IPS-20b (cell line): ENCODE results near the gene PTPRN2.
"Not testable (repeated sequence)": the region's sequence is repeated elsewhere in the genome, so short reads cannot be mapped to it uniquely, and the experiment has no call there.

ENCODE experiments used
- H3K27ac ChIP-seq: one replicate; pipeline ENCODE4 v1.5.1; 2013; ENCODE audit warnings: low read length
- H3K27me3 ChIP-seq: 2 replicates; pipeline ENCODE4 v1.6.1; 2013; ENCODE audit warnings: mild to moderate bottlenecking, low read length, inconsistent platforms; ENCODE audit not compliant: insufficient read depth
- H3K36me3 ChIP-seq: 2 replicates; pipeline ENCODE4 v1.6.1; 2013; ENCODE audit warnings: low read depth, mild to moderate bottlenecking, inconsistent platforms, low read length, moderate library complexity; ENCODE audit not compliant: insufficient read depth
- H3K4me1 ChIP-seq: 2 replicates; pipeline ENCODE4 v1.6.1; 2013; ENCODE audit warnings: mild to moderate bottlenecking, control low read depth, inconsistent platforms, low read length, moderate library complexity; ENCODE audit not compliant: insufficient read depth
- H3K4me3 ChIP-seq: 2 replicates; pipeline ENCODE4 v1.5.1; 2013; ENCODE audit warnings: mild to moderate bottlenecking, low read length, inconsistent platforms
- H3K9ac ChIP-seq: 2 replicates; pipeline ENCODE4 v1.6.1; 2013; ENCODE audit warnings: low read depth, mild to moderate bottlenecking, inconsistent platforms, low read length, moderate library complexity
- H3K9me3 ChIP-seq: 2 replicates; pipeline ENCODE4 v1.6.1; 2013; ENCODE audit warnings: mild to moderate bottlenecking, low read depth, low read length, inconsistent platforms; ENCODE audit not compliant: insufficient read depth

PTPRN2 gene

GRCh38 chr7:157562522-157563398 lies 1024.9 kb downstream of the PTPRN2 start:
- H3K9me3 ChIP-seq = peaks cover 53% of the 10 kb centered on the region
- not testable (repeated sequence) for H3K4me1 ChIP-seq, H3K4me3 ChIP-seq, H3K27me3 ChIP-seq, H3K27ac ChIP-seq, H3K36me3 ChIP-seq, H3K9ac ChIP-seq

- Histone ChIP-seq H3K27ac (no peak overlapping the region), H3K9me3 (peaks cover 54% of the 10 kb centered on the region), H3K27me3 (no peaks in the 10 kb centered on the region), H3K36me3 (no peaks in the 10 kb centered on the region), H3K9ac (no peak overlapping the region), H3K4me3 (no peak overlapping the region), H3K4me1 (no peaks in the 10 kb centered on the region)
Measured at GRCh38 chr7:157561816-157562410, 1025.7 kb downstream of the PTPRN2 start.

- Histone ChIP-seq H3K9ac (no peak overlapping the region), H3K4me3 (no peak overlapping the region), H3K27ac (no peak overlapping the region), H3K9me3 (peaks cover 59% of the 10 kb centered on the region), H3K36me3 (no peaks in the 10 kb centered on the region), H3K27me3 (no peaks in the 10 kb centered on the region), H3K4me1 (no peaks in the 10 kb centered on the region)
Measured at GRCh38 chr7:157561523-157561785, 1026.2 kb downstream of the PTPRN2 start.

- H3K9me3 ChIP-seq = peaks cover 64% of the 10 kb centered on the region
- no peaks in the 10 kb centered on the region for H3K4me1 ChIP-seq
- H3K4me3 ChIP-seq = no peak overlapping the region
- H3K9ac ChIP-seq = no peak overlapping the region
- no peaks in the 10 kb centered on the region for H3K27me3 ChIP-seq
- H3K27ac ChIP-seq = no peak overlapping the region
- no peaks in the 10 kb centered on the region for H3K36me3 ChIP-seq
Measured at GRCh38 chr7:157560710-157561522, 1026.7 kb downstream of the PTPRN2 start.

- Histone ChIP-seq H3K4me1 (no peaks in the 10 kb centered on the region), H3K27me3 (no peaks in the 10 kb centered on the region), H3K36me3 (no peaks in the 10 kb centered on the region), H3K9me3 (peaks cover 67% of the 10 kb centered on the region), H3K4me3 (no peak overlapping the region), H3K27ac (no peak overlapping the region), H3K9ac (no peak overlapping the region)
Measured at GRCh38 chr7:157560258-157560654, 1027.4 kb downstream of the PTPRN2 start.

- no peaks in the 10 kb centered on the region for H3K4me1 ChIP-seq
- no peaks in the 10 kb centered on the region for H3K36me3 ChIP-seq
- H3K9me3 ChIP-seq = peaks cover 67% of the 10 kb centered on the region
- no peak overlapping the region for H3K9ac ChIP-seq
- H3K27me3 ChIP-seq = no peaks in the 10 kb centered on the region
- no peak overlapping the region for H3K4me3 ChIP-seq
- H3K27ac ChIP-seq = no peak overlapping the region
Measured at GRCh38 chr7:157559596-157560257, 1027.9 kb downstream of the PTPRN2 start.

- Histone ChIP-seq H3K36me3 (no peaks in the 10 kb centered on the region), H3K27me3 (no peaks in the 10 kb centered on the region), H3K9me3 (peaks cover 61% of the 10 kb centered on the region), H3K4me3 (no peak overlapping the region), H3K4me1 (no peaks in the 10 kb centered on the region), H3K9ac (no peak overlapping the region), H3K27ac (no peak overlapping the region)
Measured at GRCh38 chr7:157558875-157559595, 1028.6 kb downstream of the PTPRN2 start.

- Histone ChIP-seq H3K4me1 (no peaks in the 10 kb centered on the region), H3K9ac (no peak overlapping the region), H3K9me3 (peaks cover 56% of the 10 kb centered on the region), H3K36me3 (no peaks in the 10 kb centered on the region), H3K27me3 (no peaks in the 10 kb centered on the region), H3K4me3 (no peak overlapping the region), H3K27ac (no peak overlapping the region)
Measured at GRCh38 chr7:157558516-157558874, 1029.1 kb downstream of the PTPRN2 start.

GRCh38 chr7:157558061-157558460 lies 1029.6 kb downstream of the PTPRN2 start:
- H3K9ac ChIP-seq = no peak overlapping the region
- peaks cover 56% of the 10 kb centered on the region for H3K9me3 ChIP-seq
- no peak overlapping the region for H3K27ac ChIP-seq
- H3K36me3 ChIP-seq = no peaks in the 10 kb centered on the region
- H3K4me1 ChIP-seq = no peaks in the 10 kb centered on the region
- H3K27me3 ChIP-seq = no peaks in the 10 kb centered on the region
- no peak overlapping the region for H3K4me3 ChIP-seq

GRCh38 chr7:157557263-157557662 lies 1030.4 kb downstream of the PTPRN2 start:
- no peak overlapping the region for H3K9ac ChIP-seq
- peaks cover 55% of the 10 kb centered on the region for H3K9me3 ChIP-seq
- H3K27ac ChIP-seq = no peak overlapping the region
- H3K36me3 ChIP-seq = no peaks in the 10 kb centered on the region
- H3K4me3 ChIP-seq = no peak overlapping the region
- H3K4me1 ChIP-seq = no peaks in the 10 kb centered on the region
- H3K27me3 ChIP-seq = no peaks in the 10 kb centered on the region

GRCh38 chr7:157556642-157556944 lies 1031.0 kb downstream of the PTPRN2 start:
- Histone ChIP-seq H3K9ac (no peak overlapping the region), H3K27ac (no peak overlapping the region), H3K27me3 (no peaks in the 10 kb centered on the region), H3K9me3 (peaks cover 50% of the 10 kb centered on the region), H3K4me1 (no peaks in the 10 kb centered on the region), H3K4me3 (no peak overlapping the region; the same call in 1 of the 2 replicates), H3K36me3 (no peaks in the 10 kb centered on the region)
